Measurements from ENCODE around the gene CFAP61. TPM values are rescaled to one million over a fixed set of nuclear protein-coding genes. Genes with fewer than 3 reads are reported as not detected.

Gene CFAP61
- total RNA-seq, 2 experiments from 2014 or later, result not detected

DNA sequence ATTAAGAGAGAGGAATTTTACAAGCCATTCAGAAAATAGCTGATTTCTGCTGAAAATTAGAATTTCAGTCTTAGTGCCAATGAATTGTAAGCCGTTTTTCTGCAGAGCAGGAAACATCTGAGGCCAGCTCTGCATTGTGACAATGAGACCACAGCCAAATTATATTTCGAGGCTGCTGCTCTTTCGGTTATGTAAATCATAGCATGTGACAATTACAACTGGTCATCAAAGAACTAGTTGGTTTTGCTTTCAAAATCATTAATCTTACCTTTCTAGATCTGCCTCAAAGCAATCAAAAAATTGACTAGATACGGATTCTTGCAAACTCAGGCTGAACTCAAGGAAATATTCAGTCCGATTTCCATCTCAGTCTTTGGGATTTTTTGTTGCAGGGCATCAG is 282.2 kb downstream of the CFAP61 start:
- ChIA-PET CTCF (no interaction called here), POLR2A (no interaction called here)
- no peaks in the 10 kb centered on the region for H3K36me3 Mint-ChIP-seq (ENCODE audit: low read depth)
- TF ChIP-seq, protein P1, sequence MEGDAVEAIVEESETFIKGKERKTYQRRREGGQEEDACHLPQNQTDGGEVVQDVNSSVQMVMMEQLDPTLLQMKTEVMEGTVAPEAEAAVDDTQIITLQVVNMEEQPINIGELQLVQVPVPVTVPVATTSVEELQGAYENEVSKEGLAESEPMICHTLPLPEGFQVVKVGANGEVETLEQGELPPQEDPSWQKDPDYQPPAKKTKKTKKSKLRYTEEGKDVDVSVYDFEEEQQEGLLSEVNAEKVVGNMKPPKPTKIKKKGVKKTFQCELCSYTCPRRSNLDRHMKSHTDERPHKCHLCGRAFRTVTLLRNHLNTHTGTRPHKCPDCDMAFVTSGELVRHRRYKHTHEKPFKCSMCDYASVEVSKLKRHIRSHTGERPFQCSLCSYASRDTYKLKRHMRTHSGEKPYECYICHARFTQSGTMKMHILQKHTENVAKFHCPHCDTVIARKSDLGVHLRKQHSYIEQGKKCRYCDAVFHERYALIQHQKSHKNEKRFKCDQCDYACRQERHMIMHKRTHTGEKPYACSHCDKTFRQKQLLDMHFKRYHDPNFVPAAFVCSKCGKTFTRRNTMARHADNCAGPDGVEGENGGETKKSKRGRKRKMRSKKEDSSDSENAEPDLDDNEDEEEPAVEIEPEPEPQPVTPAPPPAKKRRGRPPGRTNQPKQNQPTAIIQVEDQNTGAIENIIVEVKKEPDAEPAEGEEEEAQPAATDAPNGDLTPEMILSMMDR (IDR thresholded peaks at IDR 0.05), result no peak
- peaks cover 4% of the 10 kb centered on the region for H3K27me3 Mint-ChIP-seq
- H3K4me1 Mint-ChIP-seq (ENCODE audit: low read depth), result peaks cover 3% of the 10 kb centered on the region
- peak; percentile 24 for ATAC-seq
- no peak overlapping the region for H3K4me3 Mint-ChIP-seq
- peaks cover 2% of the 10 kb centered on the region for H3K9me3 Mint-ChIP-seq
- no peak overlapping the region for H3K27ac Mint-ChIP-seq
- DNase-seq, result no peak
- intact Hi-C loops (cut with micrococcal nuclease), result no loop called here

DNA sequence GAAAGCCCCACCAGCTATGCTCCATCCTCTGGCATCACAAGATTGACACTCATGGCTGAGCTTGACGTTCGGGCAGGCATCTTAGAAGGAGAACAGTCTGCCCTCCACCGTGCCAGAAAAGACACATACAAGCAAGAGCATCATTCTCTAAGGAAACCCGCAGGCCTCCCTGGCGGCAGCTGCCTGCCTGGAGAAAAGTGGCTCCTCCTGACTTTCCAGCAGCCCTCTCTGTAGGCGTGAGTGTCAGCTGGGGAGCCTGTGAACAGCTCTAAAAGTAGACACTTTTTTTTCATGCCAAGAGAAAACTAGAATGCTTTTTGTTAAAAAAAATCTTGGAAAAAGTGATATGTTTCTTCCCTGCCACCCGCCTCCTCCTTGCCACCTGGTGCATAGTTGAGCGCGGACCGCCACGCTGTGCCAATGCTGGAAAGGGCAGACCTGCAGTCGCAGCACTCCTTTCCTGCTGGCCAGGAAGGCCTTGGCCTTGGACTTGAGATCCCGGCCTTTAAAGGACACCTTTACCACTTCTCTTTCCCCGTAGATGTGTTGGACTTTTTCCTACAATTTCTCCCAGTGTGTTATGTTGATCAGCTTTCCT is 285.9 kb downstream of the CFAP61 start:
- ChIA-PET POLR2A (no interaction called here), CTCF (no interaction called here)
- Mint-ChIP-seq H3K4me1 (ENCODE audit: low read depth) (peaks cover 3% of the 10 kb centered on the region), H3K36me3 (ENCODE audit: low read depth) (no peaks in the 10 kb centered on the region), H3K27me3 (peaks cover 4% of the 10 kb centered on the region), H3K4me3 (no peak overlapping the region), H3K27ac (no peak overlapping the region), H3K9me3 (peaks cover 2% of the 10 kb centered on the region)
- intact Hi-C loops (cut with micrococcal nuclease), result no loop called here
- DNase-seq (no peak), ATAC-seq (no peak)
- TF ChIP-seq, protein P1 (IDR thresholded peaks at IDR 0.05), result no peak

DNA sequence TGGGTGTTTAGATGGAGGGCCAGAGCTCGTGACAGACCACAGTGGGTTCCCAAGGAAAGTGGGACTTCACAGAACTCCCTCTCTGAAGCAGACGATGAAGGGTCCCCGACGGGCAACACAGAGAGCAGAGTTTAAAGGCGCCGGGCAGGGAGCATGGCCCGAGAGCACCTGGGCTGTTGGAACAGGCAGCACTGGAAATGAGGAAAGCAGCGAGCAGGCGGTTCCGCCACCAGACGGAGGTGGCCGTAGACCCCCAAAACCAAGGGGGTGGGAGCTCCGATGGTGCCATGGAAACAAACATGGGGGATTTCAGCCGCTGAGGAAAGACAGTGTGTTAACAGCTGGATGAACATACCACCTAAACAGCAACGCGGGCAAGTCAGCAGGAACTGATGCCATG is 288.1 kb downstream of the CFAP61 start:
- no peak overlapping the region for H3K4me3 Mint-ChIP-seq
- H3K4me1 Mint-ChIP-seq (ENCODE audit: low read depth), result no peaks in the 10 kb centered on the region
- H3K9me3 Mint-ChIP-seq, result peaks cover 2% of the 10 kb centered on the region
- ChIA-PET CTCF (no interaction called here), POLR2A (no interaction called here)
- H3K27me3 Mint-ChIP-seq, result peaks cover 5% of the 10 kb centered on the region
- DNase-seq (no peak), ATAC-seq (no peak)
- intact Hi-C loops (cut with micrococcal nuclease), result no loop called here
- no peaks in the 10 kb centered on the region for H3K36me3 Mint-ChIP-seq (ENCODE audit: low read depth)
- TF ChIP-seq, protein P1 (IDR thresholded peaks at IDR 0.05), result no peak
- no peak overlapping the region for H3K27ac Mint-ChIP-seq

DNA sequence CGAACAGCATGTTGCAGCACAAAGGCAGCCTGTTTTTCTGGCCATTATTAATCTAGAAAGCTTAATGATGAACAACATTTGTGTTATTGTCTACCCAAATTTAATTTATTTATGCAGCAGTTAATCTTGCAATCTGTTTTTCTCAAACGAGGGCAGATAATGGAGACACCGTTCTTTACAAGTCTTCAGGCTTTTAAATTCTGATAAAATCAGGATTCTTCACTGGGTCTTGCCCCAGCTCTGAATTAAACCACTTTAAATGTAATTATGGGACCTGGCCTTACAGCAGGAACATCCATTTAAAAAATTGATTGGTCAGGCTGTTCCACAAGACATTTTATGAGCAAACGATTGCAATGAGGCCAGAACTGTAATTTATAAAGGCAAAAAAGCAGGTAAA is 289.0 kb downstream of the CFAP61 start:
- no peak for DNase-seq
- Mint-ChIP-seq H3K36me3 (ENCODE audit: low read depth) (no peaks in the 10 kb centered on the region), H3K27ac (no peak overlapping the region), H3K9me3 (no peaks in the 10 kb centered on the region), H3K4me1 (ENCODE audit: low read depth) (no peaks in the 10 kb centered on the region), H3K27me3 (peaks cover 5% of the 10 kb centered on the region), H3K4me3 (no peak overlapping the region)
- intact Hi-C loops (cut with micrococcal nuclease), result no loop called here
- POLR2A ChIA-PET, result interaction anchor here (0.7 kb wide), 1 partner anchor 14 kb away, joined by 3 read pairs; no protein-coding TSS in a partner anchor
- ATAC-seq, result no peak
- TF ChIP-seq, protein P1 (IDR thresholded peaks at IDR 0.05), result no peak
- CTCF ChIA-PET, result interaction anchor here (1.2 kb wide), 1 partner anchor 31 kb away, joined by 3 read pairs; no protein-coding TSS in a partner anchor

DNA sequence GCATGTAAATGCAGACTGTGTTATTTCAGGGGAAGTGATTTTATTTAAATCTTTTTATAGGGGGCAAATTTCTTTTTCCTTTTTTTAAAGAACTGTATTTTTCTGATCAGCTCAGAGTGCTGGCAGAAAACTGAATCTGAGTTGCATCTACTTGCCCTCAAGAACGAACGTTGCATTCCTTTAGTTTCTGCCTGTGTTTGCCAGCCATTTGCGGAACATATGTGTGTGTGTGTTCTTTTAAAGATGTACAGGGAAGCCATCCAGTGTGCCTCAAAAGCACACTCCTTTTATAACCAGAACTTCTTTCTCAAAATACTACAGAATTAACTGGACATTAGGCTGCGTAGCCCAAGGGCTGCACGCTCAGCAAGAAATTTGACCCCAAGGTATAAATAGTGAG is 289.7 kb downstream of the CFAP61 start:
- Mint-ChIP-seq H3K27me3 (peaks cover 5% of the 10 kb centered on the region), H3K4me3 (no peak overlapping the region), H3K9me3 (peaks cover under 1% of the 10 kb centered on the region), H3K4me1 (ENCODE audit: low read depth) (no peaks in the 10 kb centered on the region), H3K27ac (no peak overlapping the region), H3K36me3 (ENCODE audit: low read depth) (no peaks in the 10 kb centered on the region)
- no peak for ATAC-seq
- DNase-seq, result no peak
- CTCF ChIA-PET, result interaction anchor here (1.2 kb wide), 1 partner anchor 32 kb away, joined by 3 read pairs; no protein-coding TSS in a partner anchor
- TF ChIP-seq, protein P1 (IDR thresholded peaks at IDR 0.05), result no peak
- POLR2A ChIA-PET, result interaction anchor here (0.7 kb wide), 1 partner anchor 15 kb away, joined by 3 read pairs; no protein-coding TSS in a partner anchor
- intact Hi-C loops (cut with micrococcal nuclease), result no loop called here

All from activated CD8-positive, alpha-beta T cell treated with anti-CD3 and anti-CD28 coated beads for 36 hours (primary cell).